ENCODE data around the gene JTB.

GRCh38 chr1:153951801-153952200, 25.7 kb downstream of the JTB start:
- TF ChIP-seq, protein P1, sequence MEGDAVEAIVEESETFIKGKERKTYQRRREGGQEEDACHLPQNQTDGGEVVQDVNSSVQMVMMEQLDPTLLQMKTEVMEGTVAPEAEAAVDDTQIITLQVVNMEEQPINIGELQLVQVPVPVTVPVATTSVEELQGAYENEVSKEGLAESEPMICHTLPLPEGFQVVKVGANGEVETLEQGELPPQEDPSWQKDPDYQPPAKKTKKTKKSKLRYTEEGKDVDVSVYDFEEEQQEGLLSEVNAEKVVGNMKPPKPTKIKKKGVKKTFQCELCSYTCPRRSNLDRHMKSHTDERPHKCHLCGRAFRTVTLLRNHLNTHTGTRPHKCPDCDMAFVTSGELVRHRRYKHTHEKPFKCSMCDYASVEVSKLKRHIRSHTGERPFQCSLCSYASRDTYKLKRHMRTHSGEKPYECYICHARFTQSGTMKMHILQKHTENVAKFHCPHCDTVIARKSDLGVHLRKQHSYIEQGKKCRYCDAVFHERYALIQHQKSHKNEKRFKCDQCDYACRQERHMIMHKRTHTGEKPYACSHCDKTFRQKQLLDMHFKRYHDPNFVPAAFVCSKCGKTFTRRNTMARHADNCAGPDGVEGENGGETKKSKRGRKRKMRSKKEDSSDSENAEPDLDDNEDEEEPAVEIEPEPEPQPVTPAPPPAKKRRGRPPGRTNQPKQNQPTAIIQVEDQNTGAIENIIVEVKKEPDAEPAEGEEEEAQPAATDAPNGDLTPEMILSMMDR (IDR thresholded peaks at IDR 0.05), result no peak
- no peak for TF ChIP-seq POLR2AphosphoS5 (IDR thresholded peaks at IDR 0.05)
- TF ChIP-seq EP300 (IDR thresholded peaks at IDR 0.05; ENCODE audit: low read depth), result no peak

Measured in transverse colon (tissue), 4 donors.